IMR-90 (cell line): ENCODE data around the gene CHAF1B. TPM values are rescaled to one million over a fixed set of nuclear protein-coding genes. Genes with fewer than 3 reads are reported as not detected.

Source experiments
- ATAC-seq: fragments of 200-7000 bp; cut with Tn5 transposase; 2 replicates; pipeline ENCODE4 v1.9.1; 2020; ENCODE audit warnings: low read depth, mild to moderate bottlenecking, moderate library complexity
- BruUV-seq: library from RNA; stranded (reverse); fragments of 400-500 nt; replicated peaks from 2 replicates; lab custom pipeline; 2021; lab: Mats Ljungman, UMichigan
- CTCF ChIA-PET: fragments of 300-600 bp; formaldehyde crosslinking; extraction: SDS; loops from one replicate; lab custom pipeline; 2021; ENCODE audit warnings: antibody characterized with exemption; lab: Yijun Ruan, JAX
- POLR2A ChIA-PET: fragments of 300-600 bp; sonication (Branson Sonifier 250); formaldehyde crosslinking; loops from one replicate; lab custom pipeline; 2022; ENCODE audit warnings: antibody characterized with exemption; ENCODE audit not compliant: unreplicated experiment; lab: Charles Lee
- DNase-seq: peaks from one replicate; pipeline ENCODE4 v3.0.0; 2013
- H2AFZ ChIP-seq: replicated peaks from 2 replicates; pipeline ENCODE3; 2013; ENCODE audit warnings: low read length, mild to moderate bottlenecking; ENCODE audit not compliant: poor library complexity
- H2AK5ac ChIP-seq: 2 replicates; pipeline ENCODE4 v1.6.1; 2013; ENCODE audit warnings: low read depth, low read length, inconsistent platforms
- H2AK9ac ChIP-seq: replicated peaks from 2 replicates; pipeline ENCODE3; 2013; ENCODE audit warnings: mild to moderate bottlenecking, low read depth, low read length, moderate library complexity; ENCODE audit not compliant: poor library complexity
- H2BK120ac ChIP-seq: 2 replicates; pipeline ENCODE4 v1.6.1; 2013; ENCODE audit warnings: low read depth, low read length, inconsistent platforms
- H2BK15ac ChIP-seq: 3 replicates; pipeline ENCODE4 v1.6.1; 2013; ENCODE audit warnings: low read depth, low read length, inconsistent platforms
- H2BK20ac ChIP-seq: 2 replicates; pipeline ENCODE4 v1.6.1; 2013; ENCODE audit warnings: low read depth, mild to moderate bottlenecking, inconsistent platforms, low read length, moderate library complexity
- H2BK5ac ChIP-seq: 2 replicates; pipeline ENCODE4 v1.6.1; 2013; ENCODE audit warnings: mild to moderate bottlenecking, low read depth, low read length, inconsistent platforms; ENCODE audit not compliant: poor library complexity, severe bottlenecking
- H3K14ac ChIP-seq: replicated peaks from 2 replicates; pipeline ENCODE4 v1.6.1; 2013; ENCODE audit warnings: low read depth, low read length, inconsistent platforms
- H3K18ac ChIP-seq: 2 replicates; pipeline ENCODE4 v1.6.1; 2013; ENCODE audit warnings: low read depth, low read length, control low read depth
- H3K23ac ChIP-seq: 2 replicates; pipeline ENCODE4 v1.6.1; 2013; ENCODE audit warnings: low read depth, low read length, inconsistent platforms
- H3K27ac ChIP-seq: 2 replicates; pipeline ENCODE4 v1.5.1; 2013; ENCODE audit warnings: mild to moderate bottlenecking, control low read depth, low read length; ENCODE audit not compliant: insufficient read depth
- H3K27me3 ChIP-seq: 2 replicates; pipeline ENCODE4 v1.6.1; 2013; ENCODE audit warnings: low read length; ENCODE audit not compliant: control insufficient read depth, insufficient read depth
- H3K36me3 ChIP-seq: 2 replicates; pipeline ENCODE4 v1.6.1; 2013; ENCODE audit warnings: low read length, mixed read lengths; ENCODE audit not compliant: control insufficient read depth, insufficient read depth
- H3K4ac ChIP-seq: 2 replicates; pipeline ENCODE4 v1.6.1; 2013; ENCODE audit warnings: low read depth, low read length, inconsistent platforms
- H3K4me1 ChIP-seq: 2 replicates; pipeline ENCODE4 v1.6.1; 2013; ENCODE audit warnings: low read length, mixed read lengths; ENCODE audit not compliant: control insufficient read depth, insufficient read depth
- H3K4me2 ChIP-seq: 2 replicates; pipeline ENCODE4 v1.6.1; 2013; ENCODE audit warnings: low read depth, mild to moderate bottlenecking, control low read depth, low read length, moderate library complexity
- H3K4me3 ChIP-seq: 2 replicates; pipeline ENCODE4 v1.5.1; 2013; ENCODE audit warnings: low read depth, mild to moderate bottlenecking, control low read depth, low read length, moderate library complexity; ENCODE audit not compliant: insufficient read depth
- H3K56ac ChIP-seq: 2 replicates; pipeline ENCODE4 v1.6.1; 2013; ENCODE audit warnings: low read length, inconsistent platforms; ENCODE audit not compliant: insufficient read depth; ENCODE audit errors: extremely low read depth
- H3K79me1 ChIP-seq, 2 experiments: 2 replicates each; pipeline ENCODE4 v1.6.1; 2013; ENCODE audit warnings: low read length in 2 of 2, inconsistent platforms in 1 of 2, low read depth in 1 of 2
- H3K9ac ChIP-seq: 2 replicates; pipeline ENCODE4 v1.6.1; 2013; ENCODE audit warnings: low read depth, low read length, control low read depth
- H3K9me1 ChIP-seq: 2 replicates; pipeline ENCODE4 v1.6.1; 2013; ENCODE audit warnings: low read length, inconsistent platforms; ENCODE audit not compliant: insufficient read depth
- H3K9me3 ChIP-seq: 2 replicates; pipeline ENCODE4 v1.6.1; 2013; ENCODE audit warnings: low read length; ENCODE audit not compliant: control insufficient read depth, insufficient read depth
- H4K20me1 ChIP-seq: 2 replicates; pipeline ENCODE4 v1.6.1; 2013; ENCODE audit warnings: low read length, inconsistent platforms; ENCODE audit not compliant: insufficient read depth
- H4K5ac ChIP-seq: 2 replicates; pipeline ENCODE4 v1.6.1; 2013; ENCODE audit warnings: mild to moderate bottlenecking, low read depth, low read length, control low read depth
- H4K8ac ChIP-seq, 2 experiments: 2 replicates each; pipeline ENCODE4 v1.6.1; 2013; ENCODE audit warnings: low read depth in 2 of 2, low read length in 2 of 2, control low read depth in 1 of 2, inconsistent platforms in 1 of 2
- H4K91ac ChIP-seq: 2 replicates; pipeline ENCODE4 v1.6.1; 2013; ENCODE audit warnings: low read depth, low read length, inconsistent platforms; ENCODE audit not compliant: insufficient read depth
- BHLHE40 ChIP-seq: fragments of 150-350 bp; IDR thresholded peaks from 2 replicates; pipeline ENCODE4 v1.6.1; 2016; ENCODE audit warnings: mild to moderate bottlenecking, low read depth, low read length
- CEBPB ChIP-seq: IDR thresholded peaks from 2 replicates; pipeline ENCODE4 v1.6.1; 2012; ENCODE audit warnings: low read depth, low read length, improper control_type of control experiment
- CHD1 ChIP-seq: IDR thresholded peaks from 2 replicates; pipeline ENCODE4 v1.6.1; 2012; ENCODE audit warnings: low read depth, low read length, improper control_type of control experiment
- CTCF ChIP-seq: conservative IDR thresholded peaks from 2 replicates; pipeline ENCODE4 v1.5.1; 2012; ENCODE audit warnings: mild to moderate bottlenecking, low read depth, low read length, improper control_type of control experiment
- FOS ChIP-seq: fragments of 150-350 bp; IDR thresholded peaks from 2 replicates; pipeline ENCODE4 v1.6.1; 2016; ENCODE audit warnings: low read depth, low read length
- MAFK ChIP-seq: IDR thresholded peaks from 2 replicates; pipeline ENCODE4 v1.6.1; 2012; ENCODE audit warnings: low read depth, low read length, improper control_type of control experiment
- MAZ ChIP-seq: IDR thresholded peaks from 2 replicates; pipeline ENCODE4 v1.6.1; 2012; ENCODE audit warnings: low read depth, mild to moderate bottlenecking, low read length, improper control_type of control experiment, moderate library complexity, borderline replicate concordance
- MXI1 ChIP-seq: IDR thresholded peaks from 2 replicates; pipeline ENCODE4 v1.6.1; 2012; ENCODE audit warnings: low read depth, mild to moderate bottlenecking, low read length, moderate library complexity, borderline replicate concordance
- NFE2L2 ChIP-seq: fragments of 150-350 bp; IDR thresholded peaks from 2 replicates; pipeline ENCODE4 v1.6.1; 2016; ENCODE audit warnings: low read depth, mild to moderate bottlenecking, low read length
- POLR2A ChIP-seq: IDR thresholded peaks from 2 replicates; pipeline ENCODE4 v1.6.1; 2012; ENCODE audit warnings: mild to moderate bottlenecking, low read depth, low read length
- RAD21 ChIP-seq: IDR thresholded peaks from 2 replicates; pipeline ENCODE4 v1.6.1; 2012; ENCODE audit warnings: low read length, improper control_type of control experiment
- RCOR1 ChIP-seq: IDR thresholded peaks from 2 replicates; pipeline ENCODE4 v1.6.1; 2012; ENCODE audit warnings: mild to moderate bottlenecking, low read length, improper control_type of control experiment; ENCODE audit not compliant: insufficient replicate concordance
- RFX5 ChIP-seq: IDR thresholded peaks from 2 replicates; pipeline ENCODE4 v1.8.0; 2012; ENCODE audit warnings: low read depth, mild to moderate bottlenecking, low read length, moderate library complexity
- SMC3 ChIP-seq: fragments of 150-350 bp; IDR thresholded peaks from 2 replicates; pipeline ENCODE4 v1.6.1; 2016; ENCODE audit warnings: low read depth, mild to moderate bottlenecking, antibody characterized with exemption, low read length, moderate library complexity
- USF2 ChIP-seq: fragments of 150-350 bp; IDR thresholded peaks from 2 replicates; pipeline ENCODE4 v1.6.1; 2017; ENCODE audit warnings: mild to moderate bottlenecking, antibody characterized with exemption, low read length, low read depth
- WGBS, 2 experiments: methylation state at CpG; one replicate each; pipeline versions ENCODE4 v1.1.5 to v1.1.7; 2013; ENCODE audit warnings: missing lambda C conversion rate in 2 of 2; ENCODE audit not compliant: insufficient read length in 1 of 2; ENCODE audit errors: extremely low coverage in 2 of 2; 5-methylcytosine and 5-hydroxymethylcytosine counted together
- dilution Hi-C: fragments of 300-500 bp; cut with HindIII; formaldehyde crosslinking; loops from one replicate; pipeline ENCODE4 v1.14.3; 2018; ENCODE audit warnings: low sequenced_read_pairs; ENCODE audit not compliant: unreplicated experiment
- in situ Hi-C: fragments of 300-500 bp; cut with MboI; formaldehyde crosslinking; loops from 3 replicates; pipeline ENCODE4 v1.14.3; 2019; ENCODE audit warnings: low sequenced_read_pairs, inconsistent platforms, mixed read lengths
- intact Hi-C: fragments of 100-400 bp; cut with micrococcal nuclease; formaldehyde crosslinking; loops from 2 replicates; pipeline ENCODE4 v1.10.0; 2022
- polyA plus RNA-seq, 3 experiments: library from polyadenylated mRNA; depleted of rRNA; stranded (reverse); fragments of >200 nt; gene quantifications; 2 replicates each; pipeline ENCODE4 v1.2.3, GENCODE V29; 2012; ENCODE audit warnings: low replicate concordance in 1 of 3
- total RNA-seq: library from RNA; depleted of rRNA; stranded (reverse); fragments of >200 nt; gene quantifications from 2 replicates; pipeline ENCODE4 v1.2.3, GENCODE V29; 2012
- TF ChIP-seq, protein P1 (sequence below): fragments of 150-350 bp; IDR thresholded peaks from 2 replicates; pipeline ENCODE4 v1.6.1; 2016; ENCODE audit warnings: low read depth, mild to moderate bottlenecking, low read length, moderate library complexity, borderline replicate concordance

The CHAF1B gene
- total and polyA plus RNA-seq, 2 of the 4 experiments (the other 2 are of a cell fraction), result 4.5 to 6.4 TPM

- no TSS peak for BruUV-seq
- Histone ChIP-seq H3K4me3 (no peak overlapping the region), H2BK120ac (no peak overlapping the region), H2AK5ac (no peak overlapping the region), H3K14ac (no peak overlapping the region), H3K56ac (no peak overlapping the region), H4K8ac (no peak overlapping the region), H2BK15ac (no peak overlapping the region), H4K20me1 (no peaks in the 10 kb centered on the region), H2BK20ac (no peak overlapping the region), H3K79me1 (no peaks in the 10 kb centered on the region), H3K9me3 (no peaks in the 10 kb centered on the region), H3K27me3 (no peaks in the 10 kb centered on the region), H3K18ac (no peak overlapping the region; the same call in 1 of the 2 replicates), H3K9me1 (0 out of 2 replicates have a peak, but pooled peaks cover 2% of the 10 kb centered on the region), H4K5ac (no peak overlapping the region), H2AFZ (no peak overlapping the region), H2AK9ac (no peak overlapping the region), H3K23ac (no peak overlapping the region), H3K4ac (no peak overlapping the region; the same call in 1 of the 2 replicates), H3K36me3 (no peaks in the 10 kb centered on the region), H3K4me1 (peaks cover 4% of the 10 kb centered on the region; the same call in 1 of the 2 replicates), H3K9ac (no peak overlapping the region), H4K91ac (no peak overlapping the region), H3K27ac (no peak overlapping the region), H3K4me2 (no peak overlapping the region), H2BK5ac (no peak overlapping the region)
- TF ChIP-seq, protein P1, sequence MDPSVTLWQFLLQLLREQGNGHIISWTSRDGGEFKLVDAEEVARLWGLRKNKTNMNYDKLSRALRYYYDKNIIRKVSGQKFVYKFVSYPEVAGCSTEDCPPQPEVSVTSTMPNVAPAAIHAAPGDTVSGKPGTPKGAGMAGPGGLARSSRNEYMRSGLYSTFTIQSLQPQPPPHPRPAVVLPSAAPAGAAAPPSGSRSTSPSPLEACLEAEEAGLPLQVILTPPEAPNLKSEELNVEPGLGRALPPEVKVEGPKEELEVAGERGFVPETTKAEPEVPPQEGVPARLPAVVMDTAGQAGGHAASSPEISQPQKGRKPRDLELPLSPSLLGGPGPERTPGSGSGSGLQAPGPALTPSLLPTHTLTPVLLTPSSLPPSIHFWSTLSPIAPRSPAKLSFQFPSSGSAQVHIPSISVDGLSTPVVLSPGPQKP, result no peak
- TF ChIP-seq POLR2A (no peak), NFE2L2 (no peak), MAFK (no peak), FOS (peak; percentile 67), BHLHE40 (no peak), CHD1 (no peak), MXI1 (no peak), MAZ (peak; percentile 65; the same call in 1 of the 2 replicates), RCOR1 (no peak), SMC3 (no peak), USF2 (no peak), RAD21 (no peak), CTCF (no peak), CEBPB (no peak), RFX5 (no peak)
- ChIA-PET POLR2A (no interaction called here), CTCF (no interaction called here)
- no CpG with 5 or more reads among the region's 2 CpGs for WGBS, 2 experiments
- dilution Hi-C loops, result no loop called here
- ATAC-seq, result peak; percentile 68
- DNase-seq, result peak; percentile 69
- intact Hi-C loops, result no loop called here
- in situ Hi-C loops, result no loop called here
These were observed 65.3 kb downstream of the CHAF1B start for GRCh38 chr21:36450511-36450910.
